SU-DHL-6 (cell line): Measurements from ENCODE around the gene TCEAL5.

Source experiments
- EZH2phosphoT487 ChIP-seq: fragments of 200-600 bp; sonication (generic), shearing (Covaris generic); conservative IDR thresholded peaks from 2 replicates; pipeline ENCODE4 v1.6.1; 2018; ENCODE audit warnings: mild to moderate bottlenecking, antibody characterized with exemption, low read length, moderate library complexity, mixed read lengths
- TF ChIP-seq, protein P1 (sequence below): fragments of 200-600 bp; sonication (generic); IDR thresholded peaks from one replicate; pipeline ENCODE4 v1.5.1; 2017; ENCODE audit warnings: antibody characterized with exemption, mild to moderate bottlenecking, low read length, moderate library complexity; ENCODE audit not compliant: insufficient read depth, poor library complexity, severe bottlenecking

GRCh38 chrX:103240155-103240554 is 36.4 kb downstream of the TCEAL5 start:
- TF ChIP-seq, protein P1, sequence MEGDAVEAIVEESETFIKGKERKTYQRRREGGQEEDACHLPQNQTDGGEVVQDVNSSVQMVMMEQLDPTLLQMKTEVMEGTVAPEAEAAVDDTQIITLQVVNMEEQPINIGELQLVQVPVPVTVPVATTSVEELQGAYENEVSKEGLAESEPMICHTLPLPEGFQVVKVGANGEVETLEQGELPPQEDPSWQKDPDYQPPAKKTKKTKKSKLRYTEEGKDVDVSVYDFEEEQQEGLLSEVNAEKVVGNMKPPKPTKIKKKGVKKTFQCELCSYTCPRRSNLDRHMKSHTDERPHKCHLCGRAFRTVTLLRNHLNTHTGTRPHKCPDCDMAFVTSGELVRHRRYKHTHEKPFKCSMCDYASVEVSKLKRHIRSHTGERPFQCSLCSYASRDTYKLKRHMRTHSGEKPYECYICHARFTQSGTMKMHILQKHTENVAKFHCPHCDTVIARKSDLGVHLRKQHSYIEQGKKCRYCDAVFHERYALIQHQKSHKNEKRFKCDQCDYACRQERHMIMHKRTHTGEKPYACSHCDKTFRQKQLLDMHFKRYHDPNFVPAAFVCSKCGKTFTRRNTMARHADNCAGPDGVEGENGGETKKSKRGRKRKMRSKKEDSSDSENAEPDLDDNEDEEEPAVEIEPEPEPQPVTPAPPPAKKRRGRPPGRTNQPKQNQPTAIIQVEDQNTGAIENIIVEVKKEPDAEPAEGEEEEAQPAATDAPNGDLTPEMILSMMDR, result no peak
- TF ChIP-seq EZH2phosphoT487, result no peak
